Measurements from ENCODE around the gene SLC23A1. TPM values are rescaled to one million over a fixed set of nuclear protein-coding genes. Genes with fewer than 3 reads are reported as not detected.

SLC23A1 gene
- total and polyA plus RNA-seq, 2 of the 13 experiments (the other 11 are each of a cell fraction or from before 2014, with no cell fraction given): 6.0 to 6.6 TPM

- TF ChIP-seq ZNF547 (CRISPR knock-in tag; IDR thresholded peaks at IDR 0.05) (peak; percentile 73; the same call in 1 of the 2 replicates), ZNF501 (CRISPR knock-in tag; IDR thresholded peaks at IDR 0.05) (peak; percentile 97), KLF12 (CRISPR knock-in tag; IDR thresholded peaks at IDR 0.05; ENCODE audit: borderline replicate concordance) (no peak; the same call in none of the 2 replicates), CHCHD3 (CRISPR knock-in tag; IDR thresholded peaks at IDR 0.05) (no peak), IKZF5 (CRISPR knock-in tag; IDR thresholded peaks at IDR 0.05) (peak; percentile 78; the same call in 1 of the 2 replicates), IKZF4 (CRISPR knock-in tag; IDR thresholded peaks at IDR 0.05; ENCODE audit: borderline replicate concordance, low read depth, not compliant biosample characterization) (peak; percentile 88), ZNF562 (CRISPR knock-in tag; IDR thresholded peaks at IDR 0.05; ENCODE audit: borderline replicate concordance) (no peak), ZNF704 (CRISPR knock-in tag; IDR thresholded peaks at IDR 0.05; ENCODE audit: borderline replicate concordance) (0 out of 2 replicates have a peak, but pooled peaks have one; percentile 23), TRIM24 (CRISPR knock-in tag; IDR thresholded peaks at IDR 0.05) (peak; percentile 42; the same call in 1 of the 2 replicates), ZBTB7A (CRISPR knock-in tag; IDR thresholded peaks at IDR 0.05) (peak; percentile 77; the same call in 1 of the 2 replicates), ZNF792 (CRISPR knock-in tag; IDR thresholded peaks at IDR 0.05) (peak; percentile 65; the same call in 1 of the 2 replicates), FOXA1 (IDR thresholded peaks at IDR 0.05) (no peak), FOXA1 (CRISPR knock-in tag; IDR thresholded peaks at IDR 0.05) (peak; percentile 68), RXRA (CRISPR knock-in tag; IDR thresholded peaks at IDR 0.05) (peak; percentile 78), JUNB (CRISPR knock-in tag; IDR thresholded peaks at IDR 0.05; ENCODE audit: borderline replicate concordance) (no peak), CC2D1A (CRISPR knock-in tag; IDR thresholded peaks at IDR 0.05) (no peak), ZC3H4 (CRISPR knock-in tag; IDR thresholded peaks at IDR 0.05; ENCODE audit: borderline replicate concordance) (no peak), ZNF512 (CRISPR knock-in tag; IDR thresholded peaks at IDR 0.05) (no peak), ZNF138 (CRISPR knock-in tag; IDR thresholded peaks at IDR 0.05; ENCODE audit: low read depth) (no peak; the same call in 1 of the 2 replicates), ZNF589 (CRISPR knock-in tag; conservative IDR thresholded peaks at IDR 0.05) (peak; percentile 78; the same call in 1 of the 2 replicates), CREB1 (IDR thresholded peaks at IDR 0.05) (peak; percentile 89), CREB1 (CRISPR knock-in tag; IDR thresholded peaks at IDR 0.05) (peak; percentile 96), ZNF362 (CRISPR knock-in tag; IDR thresholded peaks at IDR 0.05; ENCODE audit: borderline replicate concordance) (peak; percentile 67; the same call in 1 of the 2 replicates), ATF7 (IDR thresholded peaks at IDR 0.05) (no peak), ATF7 (CRISPR knock-in tag; IDR thresholded peaks at IDR 0.05) (peak; percentile 75), ZNF557 (CRISPR knock-in tag; IDR thresholded peaks at IDR 0.05) (no peak), NFYB (CRISPR knock-in tag; IDR thresholded peaks at IDR 0.05) (no peak)
These were observed 41.2 kb downstream of the SLC23A1 start, which contains the start of gene PAIP2 (continued) for GRCh38 chr5:139341689-139342422.

All from HepG2 (cell line).